NCI-H1436 treated with DMSO at 0.1 percent for 48 hours (cell line): ENCODE results near the gene LIX1L.
A peak's percentile ranks its signal among the peaks of the same experiment; 100 is the strongest.

Experiments
- DNase-seq: peaks from one replicate; lab custom pipeline; 2025; lab: John Stamatoyannopoulos, UW

LIX1L gene

GRCh38 chr1:145893306-145894055 is 64.3 kb downstream of the LIX1L start:
- no peak for DNase-seq

GRCh38 chr1:145892486-145893087 is 65.2 kb downstream of the LIX1L start:
- no peak for DNase-seq

GRCh38 chr1:145891587-145892485 is 66.0 kb downstream of the LIX1L start:
- peak; percentile 86 for DNase-seq

GRCh38 chr1:145891143-145891542 is 66.7 kb downstream of the LIX1L start:
- DNase-seq: no peak

GRCh38 chr1:145889722-145890121 is 68.1 kb downstream of the LIX1L start:
- DNase-seq: no peak

- no peak for DNase-seq
These were observed 70.2 kb downstream of the LIX1L start for GRCh38 chr1:145887631-145888030.

- DNase-seq: no peak
These were observed 71.0 kb downstream of the LIX1L start for GRCh38 chr1:145886816-145887215.

GRCh38 chr1:145886390-145886789 is 71.4 kb downstream of the LIX1L start:
- DNase-seq: no peak

GRCh38 chr1:145885738-145886287 is 72.0 kb downstream of the LIX1L start, which contains the start of gene ANKRD35:
Gene ANKRD35 (minus strand): TSS chr1:145885866. CDS start chr1:145885758, 108 bp downstream.
- no peak for DNase-seq

GRCh38 chr1:145884675-145885074 is 73.1 kb downstream of the LIX1L start:
- DNase-seq: no peak
